ENCODE data around the gene DPYD.

The DPYD gene

GRCh38 chr1:97042551-97042950 lies 878.3 kb downstream of the DPYD start:
- no peak for DNase-seq (ENCODE audit: low spot score)
- no peak for TF ChIP-seq CTCF (IDR thresholded peaks at IDR 0.05; ENCODE audit: extremely low read depth, missing control alignments)

GRCh38 chr1:97041026-97041425 lies 879.8 kb downstream of the DPYD start:
- no peak for DNase-seq (ENCODE audit: low spot score)
- no peak for TF ChIP-seq CTCF (IDR thresholded peaks at IDR 0.05; ENCODE audit: extremely low read depth, missing control alignments)

GRCh38 chr1:97038410-97038809 lies 882.4 kb downstream of the DPYD start:
- TF ChIP-seq CTCF (IDR thresholded peaks at IDR 0.05; ENCODE audit: extremely low read depth, missing control alignments): no peak

GRCh38 chr1:97034651-97035050 lies 886.2 kb downstream of the DPYD start:
- no peak for DNase-seq (ENCODE audit: low spot score)
- TF ChIP-seq CTCF (IDR thresholded peaks at IDR 0.05; ENCODE audit: extremely low read depth, missing control alignments): no peak

More at GRCh38 chr1:97038410-97038809, 882.4 kb downstream of the DPYD start:
- DNase-seq (ENCODE audit: low spot score): no peak

GRCh38 chr1:97033949-97034348 lies 886.9 kb downstream of the DPYD start:
- TF ChIP-seq CTCF (IDR thresholded peaks at IDR 0.05; ENCODE audit: extremely low read depth, missing control alignments): no peak
- no peak for DNase-seq (ENCODE audit: low spot score)

Data from GM20000 (cell line).